ENCODE results near the gene COX8A. TPM values are rescaled to one million over a fixed set of nuclear protein-coding genes. Genes with fewer than 3 reads are reported as not detected.
A peak's percentile ranks its signal among the peaks of the same experiment; 100 is the strongest.

The COX8A gene
- total RNA-seq, 1 experiment from 2014 or later: 448 TPM

DNA sequence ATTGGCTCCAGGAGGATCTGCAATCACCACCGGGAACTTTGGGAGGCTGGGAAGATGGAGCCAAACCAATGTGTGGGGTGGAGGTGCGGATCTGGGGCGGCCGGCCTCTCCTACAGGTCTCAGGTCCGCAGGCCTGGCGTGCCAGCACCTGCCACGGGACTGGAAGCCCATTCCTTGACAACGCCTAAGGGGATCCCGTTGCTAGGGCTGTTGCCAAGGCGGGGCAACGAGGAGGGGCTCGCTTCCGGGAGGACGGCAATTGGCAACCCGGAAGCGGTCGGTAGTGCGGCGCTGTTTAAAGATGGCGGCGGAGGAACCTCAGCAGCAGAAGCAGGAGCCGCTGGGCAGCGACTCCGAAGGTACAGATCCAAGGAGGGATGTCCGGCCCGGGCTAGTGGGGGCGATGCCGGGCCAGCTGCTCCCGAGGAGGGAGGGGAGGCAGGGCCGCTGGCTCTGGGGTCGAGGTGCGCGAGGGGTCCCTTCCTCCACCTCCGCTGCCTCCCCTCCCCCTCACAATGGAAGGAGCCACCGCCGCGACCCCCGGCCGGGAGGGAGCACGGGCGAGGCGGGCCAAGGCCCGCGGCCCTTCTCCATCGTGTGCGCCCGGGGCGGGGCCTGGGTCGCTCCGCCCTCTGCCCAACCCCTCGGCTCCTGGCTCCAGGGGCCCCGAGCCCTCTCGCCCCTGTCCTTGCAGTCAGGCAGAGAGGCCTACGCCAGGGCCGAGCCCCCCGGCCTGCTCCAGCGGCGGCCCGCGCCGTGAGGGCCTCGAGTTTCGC lies 11.9 kb downstream of the COX8A start, which contains the start of gene OTUB1:
OTUB1 (plus strand) TSS at position 283 of the 776 bp plus-strand sequence; CDS start at position 302, 19 bp downstream.
- TF ChIP-seq, protein P1, sequence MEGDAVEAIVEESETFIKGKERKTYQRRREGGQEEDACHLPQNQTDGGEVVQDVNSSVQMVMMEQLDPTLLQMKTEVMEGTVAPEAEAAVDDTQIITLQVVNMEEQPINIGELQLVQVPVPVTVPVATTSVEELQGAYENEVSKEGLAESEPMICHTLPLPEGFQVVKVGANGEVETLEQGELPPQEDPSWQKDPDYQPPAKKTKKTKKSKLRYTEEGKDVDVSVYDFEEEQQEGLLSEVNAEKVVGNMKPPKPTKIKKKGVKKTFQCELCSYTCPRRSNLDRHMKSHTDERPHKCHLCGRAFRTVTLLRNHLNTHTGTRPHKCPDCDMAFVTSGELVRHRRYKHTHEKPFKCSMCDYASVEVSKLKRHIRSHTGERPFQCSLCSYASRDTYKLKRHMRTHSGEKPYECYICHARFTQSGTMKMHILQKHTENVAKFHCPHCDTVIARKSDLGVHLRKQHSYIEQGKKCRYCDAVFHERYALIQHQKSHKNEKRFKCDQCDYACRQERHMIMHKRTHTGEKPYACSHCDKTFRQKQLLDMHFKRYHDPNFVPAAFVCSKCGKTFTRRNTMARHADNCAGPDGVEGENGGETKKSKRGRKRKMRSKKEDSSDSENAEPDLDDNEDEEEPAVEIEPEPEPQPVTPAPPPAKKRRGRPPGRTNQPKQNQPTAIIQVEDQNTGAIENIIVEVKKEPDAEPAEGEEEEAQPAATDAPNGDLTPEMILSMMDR (IDR thresholded peaks at IDR 0.05; ENCODE audit: insufficient read depth in 1 of 2, low read depth in 1 of 2, low read length in 1 of 2, severe bottlenecking in 1 of 2, unreplicated experiment in 1 of 2): no peak
- Mint-ChIP-seq H3K9me3 (ENCODE audit: unreplicated experiment) (no peaks in the 10 kb centered on the region), H3K27ac (ENCODE audit: unreplicated experiment) (peak within 1 kb of the TSS; percentile 99), H3K36me3 (ENCODE audit: insufficient read depth, unreplicated experiment) (peaks cover 69% of the 10 kb centered on the region), H3K4me3 (ENCODE audit: unreplicated experiment) (peak within 1 kb of the TSS; percentile 98), H3K27me3 (ENCODE audit: insufficient read depth, unreplicated experiment) (no peaks in the 10 kb centered on the region), H3K4me1 (ENCODE audit: low read depth, unreplicated experiment) (peaks cover 17% of the 10 kb centered on the region)
- Histone ChIP-seq H3K27me3 (replicated peaks; ENCODE audit: control insufficient read depth, insufficient read depth, low read length) (no peaks in the 10 kb centered on the region), H3K36me3 (ENCODE audit: control insufficient read depth, insufficient read depth, low read length) (peaks cover 4% of the 10 kb centered on the region; the same call in 1 of the 2 replicates), H3K4me3 (ENCODE audit: low read depth, low read length) (peak within 1 kb of the TSS; percentile 96), H3K9me3 (no peaks in the 10 kb centered on the region), H3K4me1 (peaks cover 6% of the 10 kb centered on the region)
- ChIA-PET POLR2A (no interaction called here), CTCF (no interaction called here)
- BruUV-seq (replicated peaks): no TSS peak
- intact Hi-C loops (cut with micrococcal nuclease; ENCODE audit: unreplicated experiment): loop anchor here (1.0 kb wide), 1 partner anchor 12 kb away; the partner anchor contains the start of gene COX8A
- peak; percentile 98 for DNase-seq

DNA sequence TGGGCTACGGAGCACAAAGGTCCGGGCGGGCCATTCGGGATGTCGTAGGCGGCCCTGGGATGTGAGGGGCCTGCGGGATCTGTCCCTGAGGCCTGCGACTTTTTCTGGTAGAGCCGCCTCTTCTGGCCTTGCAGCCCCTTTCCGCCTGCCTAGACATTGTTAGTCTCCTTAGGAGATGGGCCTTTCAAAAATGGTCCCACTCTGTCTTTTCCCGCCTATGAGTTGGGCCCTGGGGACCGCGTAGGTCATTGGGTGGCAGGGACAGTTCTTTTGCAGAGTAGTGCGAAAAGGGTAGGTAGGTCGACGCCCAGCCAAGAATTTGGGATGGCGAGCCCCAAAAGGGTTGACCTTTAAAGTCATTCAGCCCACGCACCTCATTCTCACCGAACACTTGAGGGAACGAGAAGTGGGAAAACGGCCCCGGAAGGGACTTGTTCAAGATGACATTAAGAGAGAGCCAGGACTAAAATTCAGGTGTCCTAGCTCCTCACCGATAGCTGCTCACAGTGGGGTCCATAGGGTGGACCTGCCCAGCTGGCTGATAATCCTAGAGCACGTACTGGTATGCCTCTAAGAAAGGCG lies 12.6 kb downstream of the COX8A start:
- peaks cover 17% of the 10 kb centered on the region for H3K4me1 Mint-ChIP-seq (ENCODE audit: low read depth, unreplicated experiment)
- BruUV-seq (replicated peaks): TSS peak; percentile 76

DNA sequence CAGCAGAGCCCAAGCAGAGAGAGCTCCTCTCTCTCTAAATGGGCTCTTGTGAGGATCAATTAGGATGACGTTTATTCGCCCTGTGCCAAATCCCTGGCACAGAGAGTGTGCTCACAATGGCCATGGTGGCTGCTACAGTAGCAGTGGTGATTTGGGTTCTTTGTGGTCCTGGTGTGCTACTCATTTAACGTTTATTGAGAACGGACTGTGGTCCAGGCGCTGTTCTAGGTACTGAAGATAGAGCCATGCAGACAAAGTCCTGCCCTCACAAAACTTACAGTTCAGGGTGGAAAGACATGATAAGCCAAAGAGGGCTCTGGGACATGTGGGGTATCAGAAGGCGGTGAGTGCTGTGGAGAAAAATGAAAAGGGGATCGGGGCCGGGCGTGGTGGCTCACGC lies 17.1 kb downstream of the COX8A start:
- Mint-ChIP-seq H3K9me3 (ENCODE audit: unreplicated experiment) (no peaks in the 10 kb centered on the region), H3K27ac (ENCODE audit: unreplicated experiment) (no peak overlapping the region), H3K4me3 (ENCODE audit: unreplicated experiment) (no peak overlapping the region), H3K4me1 (ENCODE audit: low read depth, unreplicated experiment) (peaks cover 7% of the 10 kb centered on the region), H3K27me3 (ENCODE audit: insufficient read depth, unreplicated experiment) (no peaks in the 10 kb centered on the region), H3K36me3 (ENCODE audit: insufficient read depth, unreplicated experiment) (peaks cover 90% of the 10 kb centered on the region)
- Histone ChIP-seq H3K27me3 (replicated peaks; ENCODE audit: control insufficient read depth, insufficient read depth, low read length) (no peaks in the 10 kb centered on the region), H3K9me3 (no peaks in the 10 kb centered on the region), H3K36me3 (ENCODE audit: control insufficient read depth, insufficient read depth, low read length) (peaks cover 4% of the 10 kb centered on the region), H3K4me1 (peaks cover 6% of the 10 kb centered on the region), H3K4me3 (ENCODE audit: low read depth, low read length) (no peak overlapping the region)
- intact Hi-C loops (cut with micrococcal nuclease; ENCODE audit: unreplicated experiment): no loop called here
- TF ChIP-seq, protein P1 (IDR thresholded peaks at IDR 0.05; ENCODE audit: insufficient read depth in 1 of 2, low read depth in 1 of 2, low read length in 1 of 2, severe bottlenecking in 1 of 2, unreplicated experiment in 1 of 2): no peak
- ChIA-PET POLR2A (no interaction called here), CTCF (no interaction called here)
- no peak for DNase-seq
- BruUV-seq (replicated peaks): no TSS peak

More for the DNA sequence above, 12.6 kb downstream of the COX8A start:
- Histone ChIP-seq H3K4me3 (ENCODE audit: low read depth, low read length) (peak overlapping the region; percentile 96), H3K27me3 (replicated peaks; ENCODE audit: control insufficient read depth, insufficient read depth, low read length) (no peaks in the 10 kb centered on the region), H3K36me3 (ENCODE audit: control insufficient read depth, insufficient read depth, low read length) (peaks cover 4% of the 10 kb centered on the region), H3K4me1 (peaks cover 6% of the 10 kb centered on the region), H3K9me3 (no peaks in the 10 kb centered on the region)
- Mint-ChIP-seq H3K9me3 (ENCODE audit: unreplicated experiment) (no peaks in the 10 kb centered on the region), H3K36me3 (ENCODE audit: insufficient read depth, unreplicated experiment) (peaks cover 76% of the 10 kb centered on the region), H3K27ac (ENCODE audit: unreplicated experiment) (peak overlapping the region; percentile 99), H3K4me3 (ENCODE audit: unreplicated experiment) (peak overlapping the region; percentile 98), H3K27me3 (ENCODE audit: insufficient read depth, unreplicated experiment) (no peaks in the 10 kb centered on the region)
- intact Hi-C loops (cut with micrococcal nuclease; ENCODE audit: unreplicated experiment): loop anchor here (1.0 kb wide), 1 partner anchor 13 kb away; the partner anchor contains the start of gene COX8A
- DNase-seq: no peak
- TF ChIP-seq, protein P1 (IDR thresholded peaks at IDR 0.05; ENCODE audit: insufficient read depth in 1 of 2, low read depth in 1 of 2, low read length in 1 of 2, severe bottlenecking in 1 of 2, unreplicated experiment in 1 of 2): no peak
- ChIA-PET POLR2A (no interaction called here), CTCF (interaction anchor here (0.5 kb wide), 1 partner anchor 215 kb away, joined by 3 read pairs; no protein-coding TSS in a partner anchor)
